Stromal cell of bone marrow (primary cell): Measurements from ENCODE around the gene RETSAT.
"Not testable (repeated sequence)": the region's sequence is repeated elsewhere in the genome, so short reads cannot be mapped to it uniquely, and the experiment has no call there.

Experiments used
- DNase-seq: peaks from one replicate; pipeline ENCODE4 v3.0.0-alpha.2; 2012; ENCODE audit warnings: low read depth

RETSAT gene

GRCh38 chr2:85330839-85331636, 23.3 kb downstream of the RETSAT start:
- no peak for DNase-seq

GRCh38 chr2:85329701-85330100, 24.6 kb downstream of the RETSAT start:
- not testable (repeated sequence) for DNase-seq

- DNase-seq, result no peak
Measured at GRCh38 chr2:85329181-85329651, 25.1 kb downstream of the RETSAT start.

GRCh38 chr2:85327822-85328617, 26.3 kb downstream of the RETSAT start, which contains the start of gene TGOLN2:
Gene TGOLN2, minus strand, starts transcription at chr2:85327989. Its CDS starts 27 bp downstream, at chr2:85327962.
- DNase-seq, result peak; percentile 83

GRCh38 chr2:85327160-85327821, 27.0 kb downstream of the RETSAT start:
- no peak for DNase-seq

- DNase-seq, result no peak
Measured at GRCh38 chr2:85326406-85327159, 27.7 kb downstream of the RETSAT start.

- no peak for DNase-seq
Measured at GRCh38 chr2:85325466-85325811, 28.9 kb downstream of the RETSAT start.

- no peak for DNase-seq
Measured at GRCh38 chr2:85324639-85325465, 29.5 kb downstream of the RETSAT start.

GRCh38 chr2:85323988-85324367, 30.4 kb downstream of the RETSAT start:
- not testable (repeated sequence) for DNase-seq

GRCh38 chr2:85323351-85323987, 30.9 kb downstream of the RETSAT start:
- no peak for DNase-seq

GRCh38 chr2:85319796-85320195, 34.5 kb downstream of the RETSAT start:
- DNase-seq, result no peak

GRCh38 chr2:85318222-85319074, 35.9 kb downstream of the RETSAT start:
- DNase-seq, result peak; percentile 83

GRCh38 chr2:85315921-85316320, 38.4 kb downstream of the RETSAT start:
- DNase-seq, result not testable (repeated sequence)

GRCh38 chr2:85314884-85315242, 39.5 kb downstream of the RETSAT start:
- no peak for DNase-seq

GRCh38 chr2:85312404-85312803, 41.9 kb downstream of the RETSAT start:
- DNase-seq, result peak; percentile 68

- DNase-seq, result no peak
Measured at GRCh38 chr2:85310330-85310729, 44.0 kb downstream of the RETSAT start.

- no peak for DNase-seq
Measured at GRCh38 chr2:85309699-85310321, 44.5 kb downstream of the RETSAT start.

GRCh38 chr2:85308896-85309555, 45.3 kb downstream of the RETSAT start:
- no peak for DNase-seq
